ENCODE results near the gene THTPA. TPM values are rescaled to one million over a fixed set of nuclear protein-coding genes. Genes with fewer than 3 reads are reported as not detected.
A peak's percentile ranks its signal among the peaks of the same experiment; 100 is the strongest.

Gene THTPA
- total and polyA plus RNA-seq, 9 of the 15 experiments (the other 6 are each of a cell fraction or from before 2014, with no cell fraction given), result 2.4 to 8.7 (median 5.2) TPM

GRCh38 chr14:23577004-23577681 is 21.1 kb downstream of the THTPA start:
- no peak overlapping the region for H3K9ac ChIP-seq (ENCODE audit: insufficient read depth in 1 of 2, low read depth in 2 of 2, low read length in 2 of 2)
- ChIA-PET POLR2A (no interaction called here), CTCF (ENCODE audit: low intra/inter-chr PET ratio) (no interaction called here)
- FAIRE-seq, result no peak
- WGBS (ENCODE audit: insufficient coverage, low coverage, missing lambda C conversion rate), result 44% methylated on average over 11 of the region's 67 CpGs
- intact Hi-C loops (cut with micrococcal nuclease), result no loop called here
- no peaks in the 10 kb centered on the region for H4K20me1 ChIP-seq (replicated peaks; ENCODE audit: control insufficient read depth, insufficient read depth, low read length)
- no peaks in the 10 kb centered on the region for H3K79me2 ChIP-seq (ENCODE audit: control insufficient read depth, insufficient read depth, low read length)
- DNase-seq (ENCODE audit: extremely low read depth in 1 of 4, low spot score in 3 of 4), result no peak
- no peak overlapping the region for H3K27ac ChIP-seq (ENCODE audit: extremely low read depth, low read depth, low read length)
- H3K9me1 ChIP-seq (ENCODE audit: control insufficient read depth, insufficient read depth, low read length), result no peaks in the 10 kb centered on the region
- H3K9me3 ChIP-seq (replicated peaks; ENCODE audit: control insufficient read depth, insufficient read depth, low read depth, low read length), result no peaks in the 10 kb centered on the region
- TF ChIP-seq, protein P1, sequence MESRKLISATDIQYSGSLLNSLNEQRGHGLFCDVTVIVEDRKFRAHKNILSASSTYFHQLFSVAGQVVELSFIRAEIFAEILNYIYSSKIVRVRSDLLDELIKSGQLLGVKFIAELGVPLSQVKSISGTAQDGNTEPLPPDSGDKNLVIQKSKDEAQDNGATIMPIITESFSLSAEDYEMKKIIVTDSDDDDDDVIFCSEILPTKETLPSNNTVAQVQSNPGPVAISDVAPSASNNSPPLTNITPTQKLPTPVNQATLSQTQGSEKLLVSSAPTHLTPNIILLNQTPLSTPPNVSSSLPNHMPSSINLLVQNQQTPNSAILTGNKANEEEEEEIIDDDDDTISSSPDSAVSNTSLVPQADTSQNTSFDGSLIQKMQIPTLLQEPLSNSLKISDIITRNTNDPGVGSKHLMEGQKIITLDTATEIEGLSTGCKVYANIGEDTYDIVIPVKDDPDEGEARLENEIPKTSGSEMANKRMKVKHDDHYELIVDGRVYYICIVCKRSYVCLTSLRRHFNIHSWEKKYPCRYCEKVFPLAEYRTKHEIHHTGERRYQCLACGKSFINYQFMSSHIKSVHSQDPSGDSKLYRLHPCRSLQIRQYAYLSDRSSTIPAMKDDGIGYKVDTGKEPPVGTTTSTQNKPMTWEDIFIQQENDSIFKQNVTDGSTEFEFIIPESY (CRISPR knock-in tag; IDR thresholded peaks at IDR 0.05), result 0 out of 2 replicates have a peak, but pooled peaks have one; percentile 59
- TF ChIP-seq ZNF75A (CRISPR knock-in tag; IDR thresholded peaks at IDR 0.05), result no peak
- no peaks in the 10 kb centered on the region for H3K27me3 ChIP-seq (ENCODE audit: control insufficient read depth in 2 of 2, insufficient read depth in 2 of 2, low read length in 2 of 2)
- peaks cover 0 to 7% of the 10 kb centered on the region in 2 experiments; a peak in 3 of 5 replicates for H3K4me1 ChIP-seq (replicated peaks in 1 of 2; ENCODE audit: control insufficient read depth in 2 of 2, insufficient read depth in 2 of 2, low read length in 2 of 2)
- BruUV-seq (replicated peaks), result no TSS peak
- H3K36me3 ChIP-seq (ENCODE audit: control insufficient read depth, insufficient read depth, low read length), result no peaks in the 10 kb centered on the region
- in situ Hi-C loops (cut with MboI), result no loop called here
- H3K4me3 ChIP-seq, result no peak overlapping the region
- no peak overlapping the region for H3K4me2 ChIP-seq (ENCODE audit: insufficient read depth, low read length)
- no peak for ATAC-seq
- no peak overlapping the region for H2AFZ ChIP-seq (ENCODE audit: low read depth, low read length)
